Measurements from ENCODE around the gene ARMH2. TPM values are rescaled to one million over a fixed set of nuclear protein-coding genes. Genes with fewer than 3 reads are reported as not detected.

ARMH2 gene
- total and polyA plus RNA-seq, 10 of the 15 experiments (the other 5 are each of a cell fraction or from before 2014, with no cell fraction given), result 0.18 to 0.46 TPM; not detected in 8

DNA sequence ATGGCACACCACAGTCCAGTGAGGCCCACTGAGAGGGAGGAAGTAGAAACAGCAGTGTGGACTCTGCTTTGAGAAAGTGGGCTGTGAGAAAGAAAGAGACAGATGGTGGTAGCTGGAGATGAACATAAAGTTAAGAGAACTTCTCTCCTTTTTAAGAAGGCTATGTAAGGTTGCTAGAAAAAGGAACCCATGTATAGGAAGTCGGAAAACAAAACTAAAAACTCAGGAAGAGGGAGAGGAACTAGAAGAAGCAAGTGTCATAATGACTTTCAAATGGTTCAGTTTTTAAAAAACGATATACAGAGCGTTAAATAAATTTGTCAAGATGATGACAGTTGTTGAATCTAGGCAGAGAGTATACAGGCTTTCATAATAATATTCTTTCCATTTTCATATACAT is 49.4 kb downstream of the ARMH2 start:
- no peak overlapping the region for H3K9ac ChIP-seq (ENCODE audit: control insufficient read depth, insufficient read depth, low read length)
- ATAC-seq, result no peak
- TF ChIP-seq TCF3 (IDR thresholded peaks at IDR 0.05; ENCODE audit: borderline replicate concordance, insufficient read depth, low read depth, low read length), result no peak
- TF ChIP-seq, protein P1, sequence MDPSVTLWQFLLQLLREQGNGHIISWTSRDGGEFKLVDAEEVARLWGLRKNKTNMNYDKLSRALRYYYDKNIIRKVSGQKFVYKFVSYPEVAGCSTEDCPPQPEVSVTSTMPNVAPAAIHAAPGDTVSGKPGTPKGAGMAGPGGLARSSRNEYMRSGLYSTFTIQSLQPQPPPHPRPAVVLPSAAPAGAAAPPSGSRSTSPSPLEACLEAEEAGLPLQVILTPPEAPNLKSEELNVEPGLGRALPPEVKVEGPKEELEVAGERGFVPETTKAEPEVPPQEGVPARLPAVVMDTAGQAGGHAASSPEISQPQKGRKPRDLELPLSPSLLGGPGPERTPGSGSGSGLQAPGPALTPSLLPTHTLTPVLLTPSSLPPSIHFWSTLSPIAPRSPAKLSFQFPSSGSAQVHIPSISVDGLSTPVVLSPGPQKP (IDR thresholded peaks at IDR 0.05; ENCODE audit: low read depth, low read length), result no peak
- TF ChIP-seq RAD51 (IDR thresholded peaks at IDR 0.05), result no peak
- no peak for TF ChIP-seq SP1 (IDR thresholded peaks at IDR 0.05; ENCODE audit: low read depth, low read length)
- TF ChIP-seq, protein P2, sequence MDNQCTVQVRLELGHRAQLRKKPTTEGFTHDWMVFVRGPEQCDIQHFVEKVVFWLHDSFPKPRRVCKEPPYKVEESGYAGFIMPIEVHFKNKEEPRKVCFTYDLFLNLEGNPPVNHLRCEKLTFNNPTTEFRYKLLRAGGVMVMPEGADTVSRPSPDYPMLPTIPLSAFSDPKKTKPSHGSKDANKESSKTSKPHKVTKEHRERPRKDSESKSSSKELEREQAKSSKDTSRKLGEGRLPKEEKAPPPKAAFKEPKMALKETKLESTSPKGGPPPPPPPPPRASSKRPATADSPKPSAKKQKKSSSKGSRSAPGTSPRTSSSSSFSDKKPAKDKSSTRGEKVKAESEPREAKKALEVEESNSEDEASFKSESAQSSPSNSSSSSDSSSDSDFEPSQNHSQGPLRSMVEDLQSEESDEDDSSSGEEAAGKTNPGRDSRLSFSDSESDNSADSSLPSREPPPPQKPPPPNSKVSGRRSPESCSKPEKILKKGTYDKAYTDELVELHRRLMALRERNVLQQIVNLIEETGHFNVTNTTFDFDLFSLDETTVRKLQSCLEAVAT (IDR thresholded peaks at IDR 0.05), result no peak
- no peak for TF ChIP-seq CHD1 (IDR thresholded peaks at IDR 0.05; ENCODE audit: low read depth, low read length)
- in situ Hi-C loops (cut with MboI) (no loop called here), intact Hi-C loops (cut with micrococcal nuclease; ENCODE audit: unreplicated experiment) (no loop called here)
- no peak overlapping the region for H2AFZ ChIP-seq (ENCODE audit: control insufficient read depth, low read depth, low read length)
- ChIA-PET RAD21 (ENCODE audit: unreplicated experiment) (no interaction called here), POLR2A (interaction anchor here (0.6 kb wide), 1 partner anchor 17 kb away, joined by 3 read pairs; no protein-coding TSS in a partner anchor), CTCF (interaction anchor here (0.6 kb wide), 1 partner anchor 165 kb away, joined by 4 read pairs; no protein-coding TSS in a partner anchor), SMC1A (ENCODE audit: uncharacterized antibody, unreplicated experiment) (interaction anchor here (0.6 to 1.3 kb wide), 3 partner anchors 13 to 45 kb away, joined by 3 to 4 read pairs (median 3); no protein-coding TSS in a partner anchor)
- H3K27me3 ChIP-seq (replicated peaks in 1 of 2; ENCODE audit: control insufficient read depth in 2 of 2, insufficient read depth in 2 of 2, low read length in 1 of 2), result no peaks in the 10 kb centered on the region
- H3K4me1 ChIP-seq (ENCODE audit: control insufficient read depth, insufficient read depth, low read length), result no peaks in the 10 kb centered on the region; the same call in 1 of the 2 replicates
- no peaks in the 10 kb centered on the region; the same call in 2 of the 3 replicates for H3K9me3 ChIP-seq (replicated peaks; ENCODE audit: control insufficient read depth, insufficient read depth, low read length)
- no peaks in the 10 kb centered on the region for H3K36me3 ChIP-seq (ENCODE audit: control insufficient read depth in 2 of 2, insufficient read depth in 2 of 2, low read length in 1 of 2)
- no TSS peak for BruUV-seq (replicated peaks)
- H3K27ac ChIP-seq (ENCODE audit: control insufficient read depth, insufficient read depth), result no peak overlapping the region
- FAIRE-seq, result no peak
- H3K4me3 ChIP-seq, result no peak overlapping the region
- no peaks in the 10 kb centered on the region for H4K20me1 ChIP-seq (ENCODE audit: control insufficient read depth, insufficient read depth)
- 2% methylated on average over 3 of the region's 3 CpGs for WGBS (ENCODE audit: insufficient coverage, insufficient replicate concordance, low lambda C conversion rate, missing lambda C conversion rate)
- no peaks in the 10 kb centered on the region for H3K79me2 ChIP-seq (ENCODE audit: control insufficient read depth, insufficient read depth, low read length)
- no peak overlapping the region for H3K4me2 ChIP-seq (ENCODE audit: control insufficient read depth, insufficient read depth)
- DNase-seq (ENCODE audit: low read depth, low spot score), result no peak

Other genes with a start within 250 kb of the ARMH2 start
- gene KIAA0319, start 152.7 kb downstream of the ARMH2 start, total RNA-seq (2014; rRNA removed), result 0.05 TPM in 1 of 2 replicates, not detected in the other
- gene KIAA0319, start 152.7 kb downstream of the ARMH2 start, total RNA-seq (2014; rRNA removed; fragmentation: Illumina TruSeq; extraction: Trizol), result 0.04 TPM in 1 of 2 replicates, not detected in the other
- 0.03 and 0.05 TPM in 2 replicates for gene KIAA0319, start 152.7 kb downstream of the ARMH2 start, total RNA-seq (2021)
- gene KIAA0319, start 152.7 kb downstream of the ARMH2 start, polyA plus RNA-seq (2011; rRNA removed), result 0.01 TPM in 1 of 2 replicates, not detected in the other
- 0.06 and 0.09 TPM in 2 replicates for gene KIAA0319, start 152.7 kb downstream of the ARMH2 start, polyA plus RNA-seq (2014; fragmentation: Illumina TruSeq; extraction: Trizol)
- under 1 TPM in 1 of 2 experiments, not detected in 1; 0.02 TPM for gene KIAA0319, start 152.7 kb downstream of the ARMH2 start, polyA plus RNA-seq (2014; fragmentation: Nextera tagmentation; extraction: Ambion mirVana)
- 0.03 and 0.08 TPM in 2 replicates for gene KIAA0319, start 152.7 kb downstream of the ARMH2 start, polyA plus RNA-seq (2014; rRNA removed)
- under 1 TPM; 0.05 to 0.09 TPM for gene KIAA0319, start 152.7 kb downstream of the ARMH2 start, polyA plus RNA-seq (2016; fragmentation: Nextera tagmentation; extraction: Ambion mirVana)
- 32.1 and 35.1 TPM in 2 replicates for gene TDP2, start 132.0 kb downstream of the ARMH2 start, total RNA-seq (2014; rRNA removed)
- gene TDP2, start 132.0 kb downstream of the ARMH2 start, total RNA-seq (2014; rRNA removed; fragmentation: Illumina TruSeq; extraction: Trizol), result 30.4 and 32.9 TPM in 2 replicates
- 35.8 and 38.1 TPM in 2 replicates for gene TDP2, start 132.0 kb downstream of the ARMH2 start, total RNA-seq (2021)
- gene TDP2, start 132.0 kb downstream of the ARMH2 start, polyA plus RNA-seq (2011; rRNA removed), result 48.7 and 71.6 TPM in 2 replicates
- gene TDP2, start 132.0 kb downstream of the ARMH2 start, polyA plus RNA-seq (2014; fragmentation: Illumina TruSeq; extraction: Trizol), result 52.5 and 59.2 TPM in 2 replicates
- gene TDP2, start 132.0 kb downstream of the ARMH2 start, polyA plus RNA-seq (2014; fragmentation: Nextera tagmentation; extraction: Ambion mirVana), result 10 to 100 TPM; 24.4 to 29.8 TPM
- 35.3 and 39.6 TPM in 2 replicates for gene TDP2, start 132.0 kb downstream of the ARMH2 start, polyA plus RNA-seq (2014; rRNA removed)
- gene TDP2, start 132.0 kb downstream of the ARMH2 start, polyA plus RNA-seq (2016; fragmentation: Nextera tagmentation; extraction: Ambion mirVana), result 10 to 100 TPM; 50.5 to 53.3 TPM
- 6.0 and 7.5 TPM in 2 replicates for gene ACOT13, start 131.8 kb downstream of the ARMH2 start, total RNA-seq (2014; rRNA removed)
- gene ACOT13, start 131.8 kb downstream of the ARMH2 start, total RNA-seq (2014; rRNA removed; fragmentation: Illumina TruSeq; extraction: Trizol), result 26.6 and 28.2 TPM in 2 replicates
- gene ACOT13, start 131.8 kb downstream of the ARMH2 start, total RNA-seq (2021), result 28.6 and 33.8 TPM in 2 replicates
- 31.4 and 48.4 TPM in 2 replicates for gene ACOT13, start 131.8 kb downstream of the ARMH2 start, polyA plus RNA-seq (2011; rRNA removed)
- 41.9 and 46.5 TPM in 2 replicates for gene ACOT13, start 131.8 kb downstream of the ARMH2 start, polyA plus RNA-seq (2014; fragmentation: Illumina TruSeq; extraction: Trizol)
- 10 to 100 TPM; 54.8 to 60.6 TPM for gene ACOT13, start 131.8 kb downstream of the ARMH2 start, polyA plus RNA-seq (2014; fragmentation: Nextera tagmentation; extraction: Ambion mirVana)
- 19.6 and 26.8 TPM in 2 replicates for gene ACOT13, start 131.8 kb downstream of the ARMH2 start, polyA plus RNA-seq (2014; rRNA removed)
- 10 to 100 TPM; 55.7 to 57.1 TPM for gene ACOT13, start 131.8 kb downstream of the ARMH2 start, polyA plus RNA-seq (2016; fragmentation: Nextera tagmentation; extraction: Ambion mirVana)
- gene C6orf62, start 79.8 kb downstream of the ARMH2 start, total RNA-seq (2014; rRNA removed), result 55.6 and 61.5 TPM in 2 replicates
- 92.2 and 92.7 TPM in 2 replicates for gene C6orf62, start 79.8 kb downstream of the ARMH2 start, total RNA-seq (2014; rRNA removed; fragmentation: Illumina TruSeq; extraction: Trizol)
- 111 and 113 TPM in 2 replicates for gene C6orf62, start 79.8 kb downstream of the ARMH2 start, total RNA-seq (2021)
- 128 and 158 TPM in 2 replicates for gene C6orf62, start 79.8 kb downstream of the ARMH2 start, polyA plus RNA-seq (2011; rRNA removed)
- gene C6orf62, start 79.8 kb downstream of the ARMH2 start, polyA plus RNA-seq (2014; fragmentation: Illumina TruSeq; extraction: Trizol), result 125 and 161 TPM in 2 replicates
- 100 to 1,000 TPM; 196 to 565 TPM for gene C6orf62, start 79.8 kb downstream of the ARMH2 start, polyA plus RNA-seq (2014; fragmentation: Nextera tagmentation; extraction: Ambion mirVana)
- gene C6orf62, start 79.8 kb downstream of the ARMH2 start, polyA plus RNA-seq (2014; rRNA removed), result 66.8 and 73.9 TPM in 2 replicates
- gene C6orf62, start 79.8 kb downstream of the ARMH2 start, polyA plus RNA-seq (2016; fragmentation: Nextera tagmentation; extraction: Ambion mirVana), result 100 to 1,000 TPM; 290 to 309 TPM
- gene GMNN, start 24.0 kb downstream of the ARMH2 start, total RNA-seq (2014; rRNA removed), result 53.0 and 57.5 TPM in 2 replicates
- gene GMNN, start 24.0 kb downstream of the ARMH2 start, total RNA-seq (2014; rRNA removed; fragmentation: Illumina TruSeq; extraction: Trizol), result 77.9 and 80.3 TPM in 2 replicates
- 50.0 and 51.9 TPM in 2 replicates for gene GMNN, start 24.0 kb downstream of the ARMH2 start, total RNA-seq (2021)
- 125 and 181 TPM in 2 replicates for gene GMNN, start 24.0 kb downstream of the ARMH2 start, polyA plus RNA-seq (2011; rRNA removed)
- 84.5 and 107 TPM in 2 replicates for gene GMNN, start 24.0 kb downstream of the ARMH2 start, polyA plus RNA-seq (2014; fragmentation: Illumina TruSeq; extraction: Trizol)
- gene GMNN, start 24.0 kb downstream of the ARMH2 start, polyA plus RNA-seq (2014; fragmentation: Nextera tagmentation; extraction: Ambion mirVana), result 100 to 1,000 TPM; 146 to 153 TPM
- 51.3 and 70.6 TPM in 2 replicates for gene GMNN, start 24.0 kb downstream of the ARMH2 start, polyA plus RNA-seq (2014; rRNA removed)
- gene GMNN, start 24.0 kb downstream of the ARMH2 start, polyA plus RNA-seq (2016; fragmentation: Nextera tagmentation; extraction: Ambion mirVana), result 100 to 1,000 TPM; 140 to 141 TPM
- gene RIPOR2, start 137.0 kb upstream of the ARMH2 start, total RNA-seq (2014; rRNA removed), result 38.6 and 38.9 TPM in 2 replicates
- gene RIPOR2, start 137.0 kb upstream of the ARMH2 start, total RNA-seq (2014; rRNA removed; fragmentation: Illumina TruSeq; extraction: Trizol), result 38.7 and 40.5 TPM in 2 replicates
- 37.9 and 41.1 TPM in 2 replicates for gene RIPOR2, start 137.0 kb upstream of the ARMH2 start, total RNA-seq (2021)
- gene RIPOR2, start 137.0 kb upstream of the ARMH2 start, polyA plus RNA-seq (2011; rRNA removed), result 47.4 and 48.2 TPM in 2 replicates
- 44.9 and 49.9 TPM in 2 replicates for gene RIPOR2, start 137.0 kb upstream of the ARMH2 start, polyA plus RNA-seq (2014; fragmentation: Illumina TruSeq; extraction: Trizol)
- gene RIPOR2, start 137.0 kb upstream of the ARMH2 start, polyA plus RNA-seq (2014; fragmentation: Nextera tagmentation; extraction: Ambion mirVana), result 10 to 100 TPM; 22.2 to 23.6 TPM
- gene RIPOR2, start 137.0 kb upstream of the ARMH2 start, polyA plus RNA-seq (2014; rRNA removed), result 28.9 and 30.8 TPM in 2 replicates
- 10 to 100 TPM; 25.9 TPM for gene RIPOR2, start 137.0 kb upstream of the ARMH2 start, polyA plus RNA-seq (2016; fragmentation: Nextera tagmentation; extraction: Ambion mirVana)

All from GM12878 (cell line).